AG04449 (cell line): ENCODE measurements around the gene GRIK2.
A peak's percentile ranks its signal among the peaks of the same experiment; 100 is the strongest.
"Not testable (repeated sequence)": the region's sequence is repeated elsewhere in the genome, so short reads cannot be mapped to it uniquely, and the experiment has no call there.

Source experiments
- CTCF ChIA-PET: fragments of 350-600 bp; formaldehyde crosslinking; extraction: SDS; loops from one replicate; lab custom pipeline; 2021; ENCODE audit warnings: antibody characterized with exemption; lab: Yijun Ruan, JAX
- POLR2A ChIA-PET: fragments of 400-600, 350-600 bp; formaldehyde crosslinking; extraction: SDS; loops from one replicate; lab custom pipeline; 2020; ENCODE audit warnings: antibody characterized with exemption, inconsistent platforms; lab: Yijun Ruan, JAX
- DNase-seq: peaks from one replicate; pipeline ENCODE4 v3.0.0-alpha.2; 2010; ENCODE audit warnings: low read depth, low spot score
- H3K4me3 ChIP-seq: 2 replicates; pipeline ENCODE4 v1.5.1; 2011; ENCODE audit warnings: low read depth, mild to moderate bottlenecking, control low read depth, low read length
- CTCF ChIP-seq: IDR thresholded peaks from one replicate; pipeline ENCODE4 v1.5.1; 2011; ENCODE audit warnings: mild to moderate bottlenecking, moderate library complexity, low read length, control low read depth, inconsistent platforms; ENCODE audit not compliant: insufficient read depth; ENCODE audit errors: missing control alignments

The GRIK2 gene

GRCh38 chr6:101379926-101380325 lies 13.6 kb upstream of the GRIK2 start:
- no peak overlapping the region for H3K4me3 ChIP-seq
- ChIA-PET POLR2A (no interaction called here), CTCF (no interaction called here)
- no peak for DNase-seq
- TF ChIP-seq CTCF, result no peak

- no peak for TF ChIP-seq CTCF
- DNase-seq, result no peak
- no peak overlapping the region for H3K4me3 ChIP-seq
- POLR2A ChIA-PET, result no interaction called here
- CTCF ChIA-PET, result interaction anchor here (0.9 kb wide), 1 partner anchor 29 kb away, joined by 3 read pairs; no protein-coding TSS in a partner anchor
These were observed 12.4 kb upstream of the GRIK2 start for GRCh38 chr6:101380897-101381630.

- CTCF ChIA-PET, result not testable (repeated sequence)
These were observed 9.8 kb upstream of the GRIK2 start for GRCh38 chr6:101383747-101384146.

GRCh38 chr6:101386982-101387381 lies 6.5 kb upstream of the GRIK2 start:
- POLR2A ChIA-PET, result no interaction called here
- DNase-seq, result no peak

More at GRCh38 chr6:101383747-101384146, 9.8 kb upstream of the GRIK2 start:
- DNase-seq, POLR2A ChIA-PET, H3K4me3 ChIP-seq: not testable (repeated sequence)

GRCh38 chr6:101391772-101392585 lies 1.5 kb upstream of the GRIK2 start:
- peak overlapping the region; percentile 64 for H3K4me3 ChIP-seq
- DNase-seq, result no peak
- POLR2A ChIA-PET, result no interaction called here
- CTCF ChIA-PET, result no interaction called here
- TF ChIP-seq CTCF, result no peak

More at GRCh38 chr6:101386982-101387381, 6.5 kb upstream of the GRIK2 start:
- CTCF ChIA-PET, result interaction anchor here (0.9 kb wide), 1 partner anchor 8 kb away, joined by 4 read pairs; no protein-coding TSS in a partner anchor
- no peak overlapping the region for H3K4me3 ChIP-seq
- TF ChIP-seq CTCF, result peak; percentile 29

- CTCF ChIA-PET, result interaction anchor here (1.2 to 1.7 kb wide), 2 partner anchors 13 to 370 kb away, joined by 3 to 4 read pairs; no protein-coding TSS in a partner anchor
- peak overlapping the region; percentile 64 for H3K4me3 ChIP-seq
- no peak for DNase-seq
- no peak for TF ChIP-seq CTCF
- POLR2A ChIA-PET, result no interaction called here
These were observed 800 bp upstream of the GRIK2 start for GRCh38 chr6:101392586-101393230.
